HepG2 (cell line): ENCODE data around the gene NABP2. TPM values are rescaled to one million over a fixed set of nuclear protein-coding genes. Genes with fewer than 3 reads are reported as not detected.

Source experiments
- ATAC-seq: fragments of 200-7000 bp; cut with Tn5 transposase; 3 replicates; pipeline ENCODE4 v1.9.1; 2020; ENCODE audit warnings: mild to moderate bottlenecking, moderate library complexity
- BruUV-seq: library from RNA; stranded (reverse); fragments of 400-500 nt; replicated peaks from 2 replicates; lab custom pipeline; 2021; lab: Mats Ljungman, UMichigan
- CTCF ChIA-PET: fragments of 300-600 bp; formaldehyde crosslinking; extraction: SDS; loops from one replicate; lab custom pipeline; 2021; ENCODE audit warnings: low total read pairs, inconsistent platforms, low intra/inter-chr PET ratio; lab: Yijun Ruan, JAX
- POLR2A ChIA-PET: fragments of 350-600 bp; sonication (Branson Sonifier 250); formaldehyde crosslinking; loops from one replicate; lab custom pipeline; 2020; ENCODE audit warnings: antibody characterized with exemption, inconsistent platforms; lab: Yijun Ruan, JAX
- DNase-seq: peaks from one replicate; pipeline ENCODE4 v3.0.0-alpha.2; 2015; ENCODE audit warnings: low spot score
- FAIRE-seq: peaks from 3 replicates; lab custom pipeline; 2011; peaks lifted over from hg19 to GRCh38; lab: Jason Lieb, UNC
- H2AFZ ChIP-seq: one replicate; pipeline ENCODE4 v1.6.1; 2011; ENCODE audit warnings: low read length, inconsistent platforms
- H3K27ac ChIP-seq: fragments of 300-600 bp; 3 replicates; pipeline ENCODE4 v1.8.0; 2011; ENCODE audit warnings: mixed run types, mild to moderate bottlenecking, mixed read lengths, low read length, inconsistent platforms; ENCODE audit not compliant: insufficient read depth; ENCODE audit errors: extremely low read length
- H3K27me3 ChIP-seq, 2 experiments: fragments of 200-600 bp in 1 of 2; 2 replicates in 1 of 2; 3 replicates in 1 of 2; pipeline versions ENCODE4 v1.6.0 to v1.8.0; 2011; ENCODE audit warnings: low read length in 2 of 2, mild to moderate bottlenecking in 2 of 2, moderate library complexity in 2 of 2, inconsistent platforms in 1 of 2; ENCODE audit not compliant: insufficient read depth in 2 of 2, control insufficient read depth in 1 of 2
- H3K36me3 ChIP-seq, 2 experiments: fragments of 200-600 bp in 1 of 2; replicated peaks in 1 of 2; 2 replicates in 1 of 2; 3 replicates in 1 of 2; pipeline versions ENCODE4 v1.5.1 to v1.8.0; 2011; ENCODE audit warnings: low read length in 2 of 2, inconsistent platforms in 1 of 2; ENCODE audit not compliant: insufficient read depth in 2 of 2, control insufficient read depth in 1 of 2
- H3K4me1 ChIP-seq: 2 replicates; pipeline ENCODE4 v1.5.1; 2012; ENCODE audit warnings: low read length, inconsistent platforms; ENCODE audit not compliant: insufficient read depth
- H3K4me2 ChIP-seq: 2 replicates; pipeline ENCODE4 v1.6.0; 2011; ENCODE audit warnings: low read depth, low read length, inconsistent platforms
- H3K4me3 ChIP-seq, 3 experiments: fragments of 200-600 bp in 1 of 3; sonication (generic), shearing (Covaris generic) in 1 of 3; replicated peaks in 1 of 3; 2 replicates each; pipeline ENCODE4 v1.5.1; 2011 to 2016; ENCODE audit warnings: low read length in 3 of 3, inconsistent platforms in 2 of 3, low read depth in 2 of 3, mild to moderate bottlenecking in 2 of 3, control low read depth in 1 of 3, mixed read lengths in 1 of 3; ENCODE audit not compliant: insufficient read depth in 1 of 3
- H3K79me2 ChIP-seq: one replicate; pipeline ENCODE4 v1.6.1; 2011; ENCODE audit warnings: low read length, inconsistent platforms; ENCODE audit not compliant: insufficient read depth
- H3K9ac ChIP-seq: 2 replicates; pipeline ENCODE4 v1.6.0; 2011; ENCODE audit warnings: mild to moderate bottlenecking, low read depth, low read length, inconsistent platforms; ENCODE audit not compliant: insufficient read depth
- H3K9me3 ChIP-seq: 2 replicates; pipeline ENCODE4 v1.5.1; 2012; ENCODE audit warnings: mild to moderate bottlenecking, low read length
- H4K20me1 ChIP-seq: 2 replicates; pipeline ENCODE4 v1.6.0; 2011; ENCODE audit warnings: inconsistent platforms, mild to moderate bottlenecking, low read length, moderate library complexity; ENCODE audit not compliant: insufficient read depth
- GABPA ChIP-seq, 2 experiments: IDR thresholded peaks; 2 replicates each; pipeline ENCODE4 v1.6.1; 2011 to 2016; ENCODE audit warnings: low read depth in 2 of 2, low read length in 1 of 2, missing biosample characterization in 1 of 2, missing genetic modification characterization in 1 of 2
- HDAC1 ChIP-seq: sonication (generic); formaldehyde crosslinking; IDR thresholded peaks from 2 replicates; pipeline ENCODE4 v1.5.1; 2020; ENCODE audit warnings: mild to moderate bottlenecking, missing genetic modification reagents
- NR2F6 ChIP-seq, 2 experiments: IDR thresholded peaks; 2 replicates each; pipeline ENCODE4 v1.6.1; 2016; ENCODE audit warnings: antibody characterized with exemption in 1 of 2, mild to moderate bottlenecking in 1 of 2
- SNAPC2 ChIP-seq: sonication (generic); formaldehyde crosslinking; IDR thresholded peaks from 2 replicates; pipeline ENCODE4 v1.8.1; 2022; ENCODE audit warnings: mild to moderate bottlenecking, missing genetic modification reagents
- ZFX ChIP-seq: sonication (generic); formaldehyde crosslinking; IDR thresholded peaks from 2 replicates; pipeline ENCODE4 v1.4.0; 2020; ENCODE audit warnings: mild to moderate bottlenecking, low read depth, missing genetic modification reagents, moderate library complexity
- WGBS: methylation state at CpG from one replicate; pipeline ENCODE4 v1.1.6; 2017; ENCODE audit warnings: low lambda C conversion rate; 5-methylcytosine and 5-hydroxymethylcytosine counted together
- in situ Hi-C: cut with HindIII; loops from 2 replicates; pipeline ENCODE4 v1.10.0; 2017; ENCODE audit warnings: low pct_unique_long_range_greater_than_20kb; ENCODE audit not compliant: extremely low pct_ligation_motif_present
- intact Hi-C: fragments of 100-400 bp; cut with micrococcal nuclease; formaldehyde crosslinking; loops from one replicate; pipeline ENCODE4 v1.10.0; 2022; ENCODE audit not compliant: unreplicated experiment
- polyA plus RNA-seq, 8 experiments: library from polyadenylated mRNA; depleted of rRNA in 3 of 8; stranded (reverse) in 7 of 8; unstranded in 1 of 8; fragments of >200 nt; fragmentation: Illumina TruSeq in 4 of 8; extraction: Trizol in 4 of 8; gene quantifications; 2 replicates each; pipeline versions ENCODE4 v1.2.1 to v1.2.3, GENCODE V29; 2011 to 2016; ENCODE audit warnings: low read depth in 4 of 8, missing spikeins in 1 of 8, mixed read lengths in 1 of 8; ENCODE audit not compliant: insufficient read depth in 1 of 8
- total RNA-seq, 5 experiments: library from RNA; depleted of rRNA; stranded (reverse); fragments of >200 nt; fragmentation: Illumina TruSeq; extraction: Trizol; gene quantifications; 2 replicates each; pipeline ENCODE4 v1.2.3, GENCODE V29; 2016; ENCODE audit warnings: low read depth in 1 of 5
- TF ChIP-seq, protein P1 (sequence below): sonication (generic); formaldehyde crosslinking; IDR thresholded peaks from 2 replicates; pipeline ENCODE4 v1.4.0; 2020; ENCODE audit warnings: missing genetic modification reagents, borderline replicate concordance
- TF ChIP-seq, protein P2 (sequence below): sonication (generic); formaldehyde crosslinking; IDR thresholded peaks from 2 replicates; pipeline ENCODE4 v1.9.0; 2021; ENCODE audit warnings: mild to moderate bottlenecking, missing genetic modification reagents
- TF ChIP-seq, protein P3 (sequence below): sonication (generic); formaldehyde crosslinking; IDR thresholded peaks from 2 replicates; pipeline ENCODE4 v1.5.1; 2020; ENCODE audit warnings: mild to moderate bottlenecking, missing genetic modification reagents, moderate library complexity

The NABP2 gene
- total and polyA plus RNA-seq, 2 of the 13 experiments (the other 11 are each of a cell fraction or from before 2014, with no cell fraction given) = 33.2 to 35.5 TPM

DNA sequence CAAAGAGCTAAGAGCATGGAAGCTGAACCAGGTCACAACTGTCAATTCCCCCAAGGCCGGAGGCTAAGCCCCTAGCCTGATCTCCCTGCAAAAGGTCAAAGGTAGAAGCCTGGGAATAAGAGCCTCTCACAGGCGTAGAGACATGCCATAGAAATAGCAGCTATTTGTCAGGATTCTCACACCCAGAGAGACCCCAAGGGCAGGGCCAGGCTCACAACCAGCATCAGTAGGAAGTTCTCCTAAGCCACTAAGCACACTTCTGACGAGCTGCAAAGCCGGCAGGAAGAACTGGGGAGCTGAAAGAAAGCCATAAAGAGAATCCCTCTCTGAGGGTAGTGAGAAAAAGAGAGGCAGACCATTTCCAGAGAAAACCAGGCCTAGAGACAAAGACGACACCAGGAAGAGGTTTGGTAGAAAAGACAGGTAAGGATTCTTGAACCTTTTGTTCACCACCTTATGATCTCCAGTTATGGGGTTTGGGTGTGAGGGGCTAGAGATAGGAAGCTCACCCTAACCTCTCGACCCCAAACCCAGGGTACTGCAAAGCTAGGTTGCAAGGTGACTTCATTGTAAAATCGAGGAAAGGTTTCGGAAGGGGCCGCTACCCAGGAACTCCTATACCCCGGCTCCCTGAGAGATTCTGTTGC, 35.9 kb upstream of the NABP2 start:
- Histone ChIP-seq H3K4me3 (peak overlapping the region; percentile 76 to 94 (median 89)), H4K20me1 (no peaks in the 10 kb centered on the region), H3K79me2 (peaks cover 19% of the 10 kb centered on the region), H3K4me2 (peak overlapping the region; percentile 82), H3K9me3 (no peaks in the 10 kb centered on the region), H3K36me3 (peaks cover 6 to 25% of the 10 kb centered on the region in 2 experiments), H3K4me1 (peaks cover 31% of the 10 kb centered on the region), H3K27ac (peak overlapping the region; percentile 69), H2AFZ (no peak overlapping the region), H3K27me3 (no peaks in the 10 kb centered on the region; a peak in 1 of 5 replicates), H3K9ac (peak overlapping the region; percentile 59)
- intact Hi-C loops (loop anchor here (2.0 kb wide), 1 partner anchor 61 kb away; no protein-coding TSS in a partner anchor), in situ Hi-C loops (loop anchor here (5.0 kb wide), 1 partner anchor 61 kb away; the partner anchor contains the start of gene ESYT1)
- FAIRE-seq = peak; percentile 28
- no peak for DNase-seq
- BruUV-seq = TSS peak; percentile 47
- WGBS = 12% methylated on average over 5 of the region's 10 CpGs
- POLR2A ChIA-PET = interaction anchor here (0.8 to 3.6 kb wide), 13 partner anchors 9 to 172 kb away, joined by 3 to 48 read pairs (median 5); partner anchors contain the start of genes COQ10A, ESYT1, MYL6 and RNF41
- ATAC-seq = peak; percentile 15
- CTCF ChIA-PET = interaction anchor here (1.0 to 2.7 kb wide), 4 partner anchors 61 to 449 kb away, joined by 3 to 49 read pairs (median 14); partner anchors contain the start of genes ERBB3, ESYT1 and ZC3H10
- TF ChIP-seq, protein P1, sequence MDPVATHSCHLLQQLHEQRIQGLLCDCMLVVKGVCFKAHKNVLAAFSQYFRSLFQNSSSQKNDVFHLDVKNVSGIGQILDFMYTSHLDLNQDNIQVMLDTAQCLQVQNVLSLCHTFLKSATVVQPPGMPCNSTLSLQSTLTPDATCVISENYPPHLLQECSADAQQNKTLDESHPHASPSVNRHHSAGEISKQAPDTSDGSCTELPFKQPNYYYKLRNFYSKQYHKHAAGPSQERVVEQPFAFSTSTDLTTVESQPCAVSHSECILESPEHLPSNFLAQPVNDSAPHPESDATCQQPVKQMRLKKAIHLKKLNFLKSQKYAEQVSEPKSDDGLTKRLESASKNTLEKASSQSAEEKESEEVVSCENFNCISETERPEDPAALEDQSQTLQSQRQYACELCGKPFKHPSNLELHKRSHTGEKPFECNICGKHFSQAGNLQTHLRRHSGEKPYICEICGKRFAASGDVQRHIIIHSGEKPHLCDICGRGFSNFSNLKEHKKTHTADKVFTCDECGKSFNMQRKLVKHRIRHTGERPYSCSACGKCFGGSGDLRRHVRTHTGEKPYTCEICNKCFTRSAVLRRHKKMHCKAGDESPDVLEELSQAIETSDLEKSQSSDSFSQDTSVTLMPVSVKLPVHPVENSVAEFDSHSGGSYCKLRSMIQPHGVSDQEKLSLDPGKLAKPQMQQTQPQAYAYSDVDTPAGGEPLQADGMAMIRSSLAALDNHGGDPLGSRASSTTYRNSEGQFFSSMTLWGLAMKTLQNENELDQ = no peak
- 0 out of 2 replicates have a peak, but pooled peaks have one; percentile 17 for TF ChIP-seq SNAPC2 (CRISPR knock-in tag)
- peak; percentile 39 for TF ChIP-seq NR2F6 (IDR thresholded peaks at IDR 0.05)
- no peak for TF ChIP-seq NR2F6 (CRISPR knock-in tag; IDR thresholded peaks at IDR 0.05)
- TF ChIP-seq ZFX = 0 out of 2 replicates have a peak, but pooled peaks have one; percentile 0
- TF ChIP-seq HDAC1 (CRISPR knock-in tag) = 0 out of 2 replicates have a peak, but pooled peaks have one; percentile 1
- TF ChIP-seq GABPA (IDR thresholded peaks at IDR 0.05; ENCODE audit: low read depth, low read length) = no peak
- 0 out of 2 replicates have a peak, but pooled peaks have one; percentile 13 for TF ChIP-seq GABPA (CRISPR knock-in tag; IDR thresholded peaks at IDR 0.05; ENCODE audit: low read depth)
- TF ChIP-seq, protein P2, sequence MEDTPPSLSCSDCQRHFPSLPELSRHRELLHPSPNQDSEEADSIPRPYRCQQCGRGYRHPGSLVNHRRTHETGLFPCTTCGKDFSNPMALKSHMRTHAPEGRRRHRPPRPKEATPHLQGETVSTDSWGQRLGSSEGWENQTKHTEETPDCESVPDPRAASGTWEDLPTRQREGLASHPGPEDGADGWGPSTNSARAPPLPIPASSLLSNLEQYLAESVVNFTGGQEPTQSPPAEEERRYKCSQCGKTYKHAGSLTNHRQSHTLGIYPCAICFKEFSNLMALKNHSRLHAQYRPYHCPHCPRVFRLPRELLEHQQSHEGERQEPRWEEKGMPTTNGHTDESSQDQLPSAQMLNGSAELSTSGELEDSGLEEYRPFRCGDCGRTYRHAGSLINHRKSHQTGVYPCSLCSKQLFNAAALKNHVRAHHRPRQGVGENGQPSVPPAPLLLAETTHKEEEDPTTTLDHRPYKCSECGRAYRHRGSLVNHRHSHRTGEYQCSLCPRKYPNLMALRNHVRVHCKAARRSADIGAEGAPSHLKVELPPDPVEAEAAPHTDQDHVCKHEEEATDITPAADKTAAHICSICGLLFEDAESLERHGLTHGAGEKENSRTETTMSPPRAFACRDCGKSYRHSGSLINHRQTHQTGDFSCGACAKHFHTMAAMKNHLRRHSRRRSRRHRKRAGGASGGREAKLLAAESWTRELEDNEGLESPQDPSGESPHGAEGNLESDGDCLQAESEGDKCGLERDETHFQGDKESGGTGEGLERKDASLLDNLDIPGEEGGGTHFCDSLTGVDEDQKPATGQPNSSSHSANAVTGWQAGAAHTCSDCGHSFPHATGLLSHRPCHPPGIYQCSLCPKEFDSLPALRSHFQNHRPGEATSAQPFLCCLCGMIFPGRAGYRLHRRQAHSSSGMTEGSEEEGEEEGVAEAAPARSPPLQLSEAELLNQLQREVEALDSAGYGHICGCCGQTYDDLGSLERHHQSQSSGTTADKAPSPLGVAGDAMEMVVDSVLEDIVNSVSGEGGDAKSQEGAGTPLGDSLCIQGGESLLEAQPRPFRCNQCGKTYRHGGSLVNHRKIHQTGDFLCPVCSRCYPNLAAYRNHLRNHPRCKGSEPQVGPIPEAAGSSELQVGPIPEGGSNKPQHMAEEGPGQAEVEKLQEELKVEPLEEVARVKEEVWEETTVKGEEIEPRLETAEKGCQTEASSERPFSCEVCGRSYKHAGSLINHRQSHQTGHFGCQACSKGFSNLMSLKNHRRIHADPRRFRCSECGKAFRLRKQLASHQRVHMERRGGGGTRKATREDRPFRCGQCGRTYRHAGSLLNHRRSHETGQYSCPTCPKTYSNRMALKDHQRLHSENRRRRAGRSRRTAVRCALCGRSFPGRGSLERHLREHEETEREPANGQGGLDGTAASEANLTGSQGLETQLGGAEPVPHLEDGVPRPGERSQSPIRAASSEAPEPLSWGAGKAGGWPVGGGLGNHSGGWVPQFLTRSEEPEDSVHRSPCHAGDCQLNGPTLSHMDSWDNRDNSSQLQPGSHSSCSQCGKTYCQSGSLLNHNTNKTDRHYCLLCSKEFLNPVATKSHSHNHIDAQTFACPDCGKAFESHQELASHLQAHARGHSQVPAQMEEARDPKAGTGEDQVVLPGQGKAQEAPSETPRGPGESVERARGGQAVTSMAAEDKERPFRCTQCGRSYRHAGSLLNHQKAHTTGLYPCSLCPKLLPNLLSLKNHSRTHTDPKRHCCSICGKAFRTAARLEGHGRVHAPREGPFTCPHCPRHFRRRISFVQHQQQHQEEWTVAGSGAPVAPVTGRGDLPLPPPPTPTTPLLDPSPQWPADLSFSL (CRISPR knock-in tag) = 0 out of 2 replicates have a peak, but pooled peaks have one; percentile 23
- TF ChIP-seq, protein P3, sequence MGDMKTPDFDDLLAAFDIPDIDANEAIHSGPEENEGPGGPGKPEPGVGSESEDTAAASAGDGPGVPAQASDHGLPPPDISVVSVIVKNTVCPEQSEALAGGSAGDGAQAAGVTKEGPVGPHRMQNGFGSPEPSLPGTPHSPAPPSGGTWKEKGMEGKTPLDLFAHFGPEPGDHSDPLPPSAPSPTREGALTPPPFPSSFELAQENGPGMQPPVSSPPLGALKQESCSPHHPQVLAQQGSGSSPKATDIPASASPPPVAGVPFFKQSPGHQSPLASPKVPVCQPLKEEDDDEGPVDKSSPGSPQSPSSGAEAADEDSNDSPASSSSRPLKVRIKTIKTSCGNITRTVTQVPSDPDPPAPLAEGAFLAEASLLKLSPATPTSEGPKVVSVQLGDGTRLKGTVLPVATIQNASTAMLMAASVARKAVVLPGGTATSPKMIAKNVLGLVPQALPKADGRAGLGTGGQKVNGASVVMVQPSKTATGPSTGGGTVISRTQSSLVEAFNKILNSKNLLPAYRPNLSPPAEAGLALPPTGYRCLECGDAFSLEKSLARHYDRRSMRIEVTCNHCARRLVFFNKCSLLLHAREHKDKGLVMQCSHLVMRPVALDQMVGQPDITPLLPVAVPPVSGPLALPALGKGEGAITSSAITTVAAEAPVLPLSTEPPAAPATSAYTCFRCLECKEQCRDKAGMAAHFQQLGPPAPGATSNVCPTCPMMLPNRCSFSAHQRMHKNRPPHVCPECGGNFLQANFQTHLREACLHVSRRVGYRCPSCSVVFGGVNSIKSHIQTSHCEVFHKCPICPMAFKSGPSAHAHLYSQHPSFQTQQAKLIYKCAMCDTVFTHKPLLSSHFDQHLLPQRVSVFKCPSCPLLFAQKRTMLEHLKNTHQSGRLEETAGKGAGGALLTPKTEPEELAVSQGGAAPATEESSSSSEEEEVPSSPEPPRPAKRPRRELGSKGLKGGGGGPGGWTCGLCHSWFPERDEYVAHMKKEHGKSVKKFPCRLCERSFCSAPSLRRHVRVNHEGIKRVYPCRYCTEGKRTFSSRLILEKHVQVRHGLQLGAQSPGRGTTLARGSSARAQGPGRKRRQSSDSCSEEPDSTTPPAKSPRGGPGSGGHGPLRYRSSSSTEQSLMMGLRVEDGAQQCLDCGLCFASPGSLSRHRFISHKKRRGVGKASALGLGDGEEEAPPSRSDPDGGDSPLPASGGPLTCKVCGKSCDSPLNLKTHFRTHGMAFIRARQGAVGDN (CRISPR knock-in tag) = no peak
